GM12892 (cell line): ENCODE data around the gene PHLPP1.

ENCODE experiments used
- POLR2A ChIP-seq: IDR thresholded peaks from 2 replicates; pipeline ENCODE4 v1.6.1; 2011; ENCODE audit warnings: low read depth, low read length, control low read depth
- POLR2AphosphoS5 ChIP-seq: IDR thresholded peaks from 2 replicates; pipeline ENCODE4 v1.6.1; 2011; ENCODE audit warnings: low read depth, low read length, control low read depth
- TAF1 ChIP-seq: IDR thresholded peaks from 2 replicates; pipeline ENCODE4 v1.6.1; 2011; ENCODE audit warnings: low read depth, mild to moderate bottlenecking, control low read depth, low read length, borderline replicate concordance

GRCh38 chr18:62989195-62989594 lies 273.9 kb downstream of the PHLPP1 start:
- TF ChIP-seq POLR2A (no peak), POLR2AphosphoS5 (no peak), TAF1 (no peak)
